Hematopoietic multipotent progenitor cell treated with erythropoietin and hydrocortisone succinate and interleukin-3 and kit ligand, for 15 days (in vitro differentiated cells): ENCODE results near the gene FAM204A.
A peak's percentile ranks its signal among the peaks of the same experiment; 100 is the strongest.

Experiments
- DNase-seq: peaks from one replicate; pipeline ENCODE4 v3.0.0-alpha.2; 2015; ENCODE audit warnings: low spot score

Gene FAM204A

DNA sequence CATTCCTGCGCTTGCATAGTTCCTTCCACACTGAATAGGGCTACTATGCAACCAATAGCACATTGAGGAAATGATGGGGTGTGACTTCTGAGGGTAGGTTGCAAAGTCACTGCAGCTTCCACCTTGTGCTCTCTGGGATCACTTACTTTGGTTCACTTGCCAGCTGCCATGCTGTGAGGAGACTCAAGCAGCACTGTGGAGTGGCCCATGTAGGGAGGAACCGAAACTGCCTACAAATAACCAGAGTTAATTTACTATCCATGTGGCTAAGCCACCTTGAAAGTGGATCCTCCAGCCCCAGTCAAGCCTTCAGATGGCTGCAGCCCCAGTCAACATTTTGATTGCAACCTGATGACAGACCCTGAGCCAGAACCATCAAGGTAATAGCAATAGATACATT is 64.3 kb downstream of the FAM204A start:
- DNase-seq: no peak

DNA sequence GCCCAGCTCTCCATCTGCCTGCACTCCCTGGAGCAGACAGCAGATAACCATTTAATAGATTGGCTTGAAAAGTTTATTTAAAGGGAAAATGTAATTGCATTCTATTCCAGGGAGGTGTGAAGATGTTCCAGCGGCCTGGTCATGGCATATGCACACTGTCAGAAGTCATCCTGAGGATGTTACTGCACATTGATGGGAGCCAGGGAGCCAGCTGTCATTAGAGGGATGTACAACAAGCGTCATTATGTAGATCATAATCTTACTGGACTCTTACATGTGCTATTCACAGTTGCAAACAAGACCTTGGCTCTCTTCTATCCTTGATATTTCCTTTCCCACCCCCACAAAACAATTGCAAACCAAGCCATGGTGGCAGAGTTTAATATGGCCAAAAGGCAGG is 65.4 kb downstream of the FAM204A start:
- no peak for DNase-seq

DNA sequence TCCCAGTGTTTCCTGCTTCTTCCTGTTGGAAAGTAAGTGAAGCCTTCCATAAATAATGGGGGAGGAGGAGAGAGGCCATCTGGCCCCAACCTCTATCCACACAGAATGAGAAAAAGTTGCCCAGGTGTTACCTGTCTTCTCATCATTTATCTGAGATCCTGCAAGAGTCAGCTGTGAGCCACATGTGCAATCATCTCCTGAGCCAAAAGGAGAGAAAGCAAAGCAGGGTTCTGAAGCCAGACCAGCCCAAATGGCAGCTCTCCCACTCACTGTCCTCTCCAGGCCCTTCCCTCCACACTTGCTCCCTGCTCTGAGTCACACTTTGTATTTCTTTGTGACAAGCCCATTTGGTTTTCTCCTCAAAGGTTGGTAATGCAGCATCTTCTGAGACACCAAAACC is 65.9 kb downstream of the FAM204A start:
- no peak for DNase-seq

DNA sequence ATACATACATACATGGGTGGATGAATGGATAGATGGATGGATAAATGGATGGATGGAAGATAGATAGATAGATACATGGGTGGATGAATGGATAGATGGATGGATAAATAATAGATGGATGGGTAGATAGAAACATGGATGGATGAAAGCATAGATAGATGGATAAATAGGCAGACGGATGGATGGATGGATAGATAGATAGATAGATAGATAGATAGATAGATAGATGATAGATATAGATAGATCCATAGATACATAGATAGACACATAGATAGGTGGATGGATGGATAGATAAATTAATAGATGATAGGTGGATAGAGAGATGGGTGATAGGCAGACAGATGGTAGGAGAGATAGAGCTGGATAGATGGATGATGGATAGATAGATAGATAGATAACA is 68.5 kb downstream of the FAM204A start:
- DNase-seq: no peak

DNA sequence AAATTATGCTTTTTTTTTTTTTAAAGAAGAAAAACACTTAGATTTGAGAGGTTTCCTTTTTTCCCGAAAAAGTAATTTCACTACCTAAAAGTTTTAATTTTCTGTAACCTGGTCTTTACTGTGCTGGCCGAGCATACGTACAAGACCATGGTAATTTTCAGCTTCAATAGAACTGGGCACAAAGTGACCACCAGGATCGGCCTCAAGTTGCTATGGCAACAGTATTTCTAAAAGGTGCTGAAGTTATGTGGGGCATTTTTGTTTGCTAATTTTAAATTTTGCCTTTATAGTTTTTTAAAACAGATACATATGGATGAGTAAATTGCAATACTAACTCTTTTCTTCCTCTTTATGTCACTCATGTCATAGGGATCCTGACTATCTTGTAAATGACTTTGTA is 69.4 kb downstream of the FAM204A start:
- no peak for DNase-seq

DNA sequence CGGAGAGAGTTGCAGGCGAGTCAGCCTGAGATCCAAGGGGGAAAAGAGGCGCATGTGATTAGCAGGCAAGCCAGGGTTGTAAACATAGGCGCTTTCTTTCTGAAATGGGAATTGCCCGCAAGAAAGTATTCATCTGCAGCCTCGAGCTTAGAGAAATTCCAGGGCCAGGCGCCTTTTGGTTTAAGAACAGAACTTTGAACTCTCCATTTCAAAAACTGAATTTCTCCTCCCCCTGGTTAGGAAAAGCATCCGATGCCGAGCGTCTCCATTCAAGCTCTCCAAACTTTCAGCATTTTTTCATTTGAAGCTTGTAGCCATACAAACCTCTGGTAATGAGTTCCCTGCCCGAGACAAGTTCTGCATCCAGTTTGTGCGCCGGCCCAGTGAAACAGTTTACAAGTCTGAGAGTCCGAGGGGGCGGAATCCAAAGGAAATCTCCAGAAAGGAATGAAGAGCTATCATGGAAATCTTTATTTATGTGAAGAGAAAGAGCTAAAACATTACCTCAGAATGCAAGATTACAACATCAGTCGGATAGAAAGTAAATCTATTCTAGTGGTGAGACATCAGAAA is 69.9 kb downstream of the FAM204A start:
- no peak for DNase-seq

DNA sequence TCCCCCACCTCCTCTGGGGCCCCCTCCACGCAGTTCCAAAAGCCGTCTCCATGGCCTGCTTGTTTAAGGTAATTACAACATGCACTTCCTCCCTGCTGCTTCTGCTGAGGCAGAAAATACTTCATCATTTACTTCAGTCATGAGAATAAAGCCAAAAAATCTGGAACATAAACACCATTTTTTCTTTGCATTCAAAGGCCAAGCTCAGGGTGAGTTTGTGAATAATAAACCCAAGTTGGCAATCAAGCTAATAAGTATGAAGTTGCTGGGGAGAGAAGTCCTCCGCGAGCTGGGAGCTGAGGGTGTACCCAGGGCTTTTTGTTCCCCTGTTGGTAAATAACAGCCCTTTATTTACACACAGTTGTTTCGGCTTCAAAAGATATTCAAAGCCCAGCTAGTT is 70.5 kb downstream of the FAM204A start:
- no peak for DNase-seq

DNA sequence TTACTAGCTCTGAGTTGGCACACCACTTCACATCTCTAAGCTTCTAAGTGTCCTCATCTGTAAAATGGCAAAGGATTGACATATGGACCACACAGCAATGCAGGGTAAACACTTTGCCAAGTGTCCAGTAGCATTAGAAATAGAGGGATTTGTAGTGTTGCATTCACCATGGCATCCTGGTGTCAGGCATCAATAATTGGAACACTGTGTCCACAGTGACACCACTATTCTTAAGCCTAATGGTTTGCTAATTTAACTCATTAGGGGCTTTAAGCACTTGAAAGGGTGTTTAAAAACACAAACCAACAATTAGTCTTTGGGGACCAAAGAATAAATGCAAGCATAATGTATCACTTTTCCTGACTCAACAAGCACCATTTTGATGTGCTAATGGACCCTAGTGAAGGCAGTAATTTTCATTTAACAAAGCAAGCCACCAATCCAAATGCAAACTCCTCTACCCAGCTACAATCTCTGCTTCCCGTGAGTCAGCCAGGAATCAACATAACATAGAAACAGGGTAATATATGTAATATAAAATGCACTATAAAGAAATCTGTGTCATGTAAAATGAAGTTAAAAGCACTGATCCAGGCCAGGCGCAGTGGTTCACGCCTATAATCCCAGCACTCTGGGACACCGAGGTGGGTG is 75.9 kb downstream of the FAM204A start:
- DNase-seq: no peak

DNA sequence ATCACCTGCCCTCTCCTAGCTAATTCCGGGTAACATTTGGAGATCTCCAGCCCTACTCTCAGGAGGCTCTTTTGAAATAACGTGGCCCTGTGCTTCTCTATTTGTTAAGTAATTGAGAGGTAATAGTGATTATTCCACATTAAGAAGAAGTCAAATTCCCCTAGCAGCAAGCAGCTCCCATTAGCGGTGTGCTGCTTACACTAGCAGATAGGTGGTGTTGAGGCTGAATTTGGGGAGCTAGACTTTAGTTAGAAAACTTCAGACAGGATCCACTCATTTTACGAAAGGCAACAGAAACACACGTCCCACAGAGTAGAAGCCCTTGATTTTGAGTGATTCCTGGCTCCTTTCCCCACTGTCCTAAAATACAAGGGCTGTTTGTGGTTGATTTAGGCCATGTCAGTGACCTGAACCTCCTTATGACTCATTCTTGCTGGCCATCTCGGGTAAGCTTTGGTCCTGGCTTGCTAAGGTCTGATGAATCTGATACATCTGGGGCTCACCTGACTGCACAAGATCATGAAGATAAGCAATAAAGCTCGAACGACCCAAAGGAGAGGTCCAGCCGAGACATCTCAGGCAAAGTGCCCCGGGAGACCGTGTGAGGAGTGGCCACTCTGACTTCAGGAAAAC is 77.2 kb downstream of the FAM204A start:
- DNase-seq: no peak

DNA sequence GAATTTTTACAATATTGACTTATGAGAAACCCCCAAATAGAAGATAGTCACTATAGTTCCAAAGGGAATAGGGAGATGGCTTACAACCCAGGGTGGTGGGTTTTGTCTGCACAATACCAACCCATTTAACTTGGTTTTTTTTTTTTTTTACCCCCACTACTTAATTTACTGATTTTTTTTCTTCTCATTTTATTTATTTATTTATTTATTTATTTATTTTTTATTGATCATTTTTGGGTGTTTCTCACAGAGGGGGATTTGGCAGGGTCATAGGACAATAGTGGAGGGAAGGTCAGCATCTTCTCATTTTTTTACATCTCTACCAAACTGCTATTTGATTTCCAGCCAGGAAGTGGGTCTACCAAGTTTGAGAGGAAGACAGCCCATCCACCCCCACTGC is 77.9 kb downstream of the FAM204A start:
- no peak for DNase-seq

DNA sequence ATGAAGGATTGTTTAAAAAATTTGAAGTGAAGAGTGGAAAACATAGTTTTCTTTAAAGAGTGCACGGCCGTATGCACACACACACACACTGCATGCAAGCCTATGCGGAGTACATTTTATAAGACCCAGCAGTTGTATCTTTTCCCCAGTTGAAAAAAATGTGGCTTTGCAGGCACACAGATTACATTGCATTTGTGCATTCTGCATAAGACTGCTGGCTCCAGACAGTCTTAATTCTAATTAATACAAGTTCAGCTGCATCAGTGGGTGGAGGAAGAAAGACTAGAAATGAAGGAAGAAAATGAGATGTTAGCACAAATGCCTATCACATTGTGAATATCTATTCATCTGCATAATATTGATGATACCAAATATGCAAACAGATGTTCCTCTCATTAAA is 79.6 kb downstream of the FAM204A start:
- no peak for DNase-seq

DNA sequence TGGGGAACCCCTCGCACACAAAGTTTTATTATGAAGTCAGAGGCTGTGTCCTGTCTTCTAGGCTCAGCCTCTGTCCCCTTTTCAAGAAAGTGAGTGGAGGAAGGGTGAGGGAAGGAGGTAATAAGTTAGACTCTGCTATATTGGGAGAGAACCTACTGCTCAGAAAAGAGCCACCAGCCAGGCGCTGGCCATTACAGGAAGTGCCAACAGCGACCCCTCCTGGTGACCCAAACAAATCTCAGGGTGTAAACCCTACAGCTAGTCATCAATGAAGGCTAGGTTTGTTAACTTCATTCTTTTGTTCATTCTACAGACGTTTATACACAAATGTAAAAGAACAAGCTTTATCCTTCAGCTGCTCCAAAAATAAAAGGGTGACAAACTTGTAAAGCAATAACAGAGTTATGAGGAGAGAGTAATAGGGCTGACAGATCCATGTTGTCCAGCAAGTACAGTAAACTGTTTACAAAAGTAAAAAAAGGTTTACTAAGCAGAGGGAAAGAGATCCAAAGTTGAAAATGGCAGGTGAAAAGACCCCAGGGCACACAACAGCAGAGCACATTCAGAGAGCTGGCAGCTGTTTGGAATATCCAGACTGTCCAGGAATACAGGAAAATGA is 82.7 kb downstream of the FAM204A start:
- peak; percentile 29 for DNase-seq

DNA sequence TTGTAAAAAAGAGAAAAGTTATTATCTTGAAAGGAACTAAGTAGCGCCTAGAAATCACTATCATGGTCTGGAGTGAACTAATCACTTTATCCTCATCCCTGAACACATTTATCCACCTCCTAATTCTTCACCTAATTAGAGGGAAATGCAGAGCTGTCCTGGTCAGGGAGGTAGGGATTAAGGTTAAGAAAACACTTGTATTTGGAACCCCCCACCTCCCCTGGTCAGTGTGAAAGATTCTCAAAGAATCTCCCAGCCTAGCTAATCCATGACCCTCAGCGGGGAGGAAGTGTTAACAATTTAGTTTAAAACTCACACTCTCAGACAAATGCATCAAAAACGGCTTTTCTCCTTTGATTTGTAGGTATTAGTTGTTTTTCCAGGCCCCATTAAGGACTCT is 83.8 kb downstream of the FAM204A start:
- no peak for DNase-seq

DNA sequence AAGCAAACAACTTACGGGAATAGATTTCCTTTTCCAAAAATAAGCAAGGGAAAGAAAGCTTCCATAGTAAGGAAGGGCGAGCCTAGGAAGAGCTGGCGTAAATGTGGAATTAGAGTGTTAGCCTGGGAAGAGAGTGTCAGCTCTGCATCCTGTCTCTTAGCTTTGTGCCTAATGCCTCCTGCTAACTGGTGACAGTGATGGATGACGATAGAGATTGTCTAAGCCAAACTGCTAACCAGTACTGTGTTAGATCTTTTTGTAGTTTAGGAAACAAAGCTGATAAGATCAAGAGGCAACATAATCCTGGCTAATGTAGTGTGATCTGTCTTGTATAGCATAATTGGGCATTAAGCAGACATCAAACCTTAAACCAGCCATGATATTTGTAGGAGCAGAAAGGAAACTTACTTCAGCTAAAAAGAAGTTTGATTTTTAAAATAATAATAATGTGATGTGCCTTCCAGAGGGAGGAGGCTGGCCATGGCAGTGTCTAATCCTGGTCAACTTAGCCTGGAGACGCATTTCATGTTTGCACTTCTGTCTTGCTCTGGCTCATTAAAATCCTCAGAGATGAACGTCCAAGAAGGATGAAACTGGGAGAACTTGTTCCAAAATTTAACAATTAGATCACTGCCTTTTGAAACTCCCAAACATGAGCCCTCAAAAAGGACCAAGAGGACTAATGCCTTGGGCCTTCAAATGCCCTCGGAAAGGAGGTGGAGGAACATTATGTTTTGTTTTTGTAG is 85.1 kb downstream of the FAM204A start:
- DNase-seq: no peak

DNA sequence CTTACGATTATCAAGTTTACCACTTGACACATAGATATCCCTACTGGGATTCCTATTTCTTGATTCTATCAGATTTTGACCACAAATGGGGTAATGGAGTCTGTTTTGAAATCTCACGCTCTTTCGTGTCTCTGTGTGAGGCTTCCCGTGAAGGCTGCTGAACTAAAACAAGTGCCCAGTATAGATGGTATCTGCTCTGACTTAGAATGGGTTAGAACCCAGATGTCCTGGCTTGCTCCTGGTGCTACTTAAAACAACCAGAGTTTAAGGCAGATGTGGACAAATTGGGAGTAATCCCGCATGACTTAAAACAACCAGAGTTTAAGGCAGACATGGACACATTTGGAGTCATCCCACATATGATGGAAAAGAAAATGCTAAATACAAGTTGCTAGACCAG is 85.9 kb downstream of the FAM204A start:
- DNase-seq: no peak

DNA sequence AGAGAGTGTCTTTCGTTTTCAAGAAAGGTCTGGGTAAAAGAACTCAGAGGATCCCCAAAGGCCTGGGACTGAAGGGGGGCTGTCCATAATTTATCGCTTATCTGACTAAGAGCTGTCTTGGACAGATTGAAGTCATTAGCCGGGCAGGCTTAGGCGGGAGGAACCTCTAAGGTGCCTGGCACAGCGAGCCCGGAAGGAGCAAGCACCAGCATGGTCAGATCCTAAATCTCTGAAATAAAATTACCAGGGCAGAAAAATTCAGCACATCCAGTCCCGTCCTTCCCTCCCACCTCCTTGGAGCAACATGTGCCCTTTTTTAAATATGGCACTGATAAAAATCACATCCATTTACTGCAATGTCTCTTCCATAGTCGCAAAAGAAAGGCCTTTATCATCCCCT is 86.8 kb downstream of the FAM204A start:
- DNase-seq: no peak

DNA sequence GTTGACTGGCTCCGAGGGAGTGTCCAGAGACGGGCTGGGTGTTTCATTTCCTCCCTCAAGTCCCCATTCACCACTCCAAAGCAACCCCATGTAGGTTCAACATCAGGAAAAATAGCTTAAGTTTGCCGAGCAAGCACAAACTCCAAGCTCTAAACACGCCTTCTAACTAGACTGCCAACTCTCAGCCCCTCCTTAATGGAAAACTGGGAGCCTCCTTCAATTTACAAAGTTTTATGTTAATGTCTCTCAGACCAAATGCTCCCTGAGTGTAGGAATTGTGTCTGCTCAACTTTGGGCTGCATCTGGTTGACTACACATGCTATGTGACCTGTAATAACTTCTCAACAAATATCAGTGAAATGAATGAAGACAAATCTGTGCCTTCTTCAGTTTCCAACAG is 87.5 kb downstream of the FAM204A start:
- DNase-seq: no peak

DNA sequence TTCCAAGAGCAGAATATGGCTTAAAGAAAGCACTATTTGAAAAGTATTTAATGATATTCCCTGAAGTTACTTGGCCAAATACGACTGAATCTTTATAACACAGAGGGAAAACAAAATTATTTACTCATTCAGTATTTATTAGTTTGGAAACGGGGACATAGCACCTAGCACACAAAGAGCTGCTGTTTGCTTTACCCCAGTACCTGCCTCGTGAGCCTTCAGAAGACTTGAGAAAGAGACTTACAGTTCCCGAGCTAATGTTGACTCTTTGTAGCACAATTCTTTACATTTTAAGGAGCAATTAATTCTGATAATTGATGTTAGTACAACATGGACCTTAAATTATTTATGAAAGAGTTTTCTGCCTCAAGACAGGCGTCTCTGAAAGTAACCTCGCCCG is 88.7 kb downstream of the FAM204A start:
- DNase-seq: no peak

DNA sequence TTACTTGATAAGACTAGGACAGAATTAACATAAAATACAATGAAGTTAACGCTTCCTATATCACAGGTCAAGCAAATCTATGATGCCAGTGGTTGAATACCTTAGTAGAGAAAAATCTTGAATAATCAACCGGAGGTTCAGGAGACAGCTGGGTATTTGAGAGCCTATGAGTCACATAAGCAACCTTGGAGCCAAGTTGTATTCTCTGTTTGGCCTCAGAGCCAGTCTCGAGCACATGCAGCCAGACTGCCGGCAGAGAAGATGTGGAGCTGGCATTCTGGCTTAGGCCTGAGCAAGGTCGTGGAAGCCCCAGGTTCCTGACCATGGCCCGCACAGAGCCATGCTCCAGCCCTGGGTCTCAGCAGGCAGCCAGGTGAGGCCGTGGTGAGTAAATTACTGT is 90.3 kb downstream of the FAM204A start:
- no peak for DNase-seq

DNA sequence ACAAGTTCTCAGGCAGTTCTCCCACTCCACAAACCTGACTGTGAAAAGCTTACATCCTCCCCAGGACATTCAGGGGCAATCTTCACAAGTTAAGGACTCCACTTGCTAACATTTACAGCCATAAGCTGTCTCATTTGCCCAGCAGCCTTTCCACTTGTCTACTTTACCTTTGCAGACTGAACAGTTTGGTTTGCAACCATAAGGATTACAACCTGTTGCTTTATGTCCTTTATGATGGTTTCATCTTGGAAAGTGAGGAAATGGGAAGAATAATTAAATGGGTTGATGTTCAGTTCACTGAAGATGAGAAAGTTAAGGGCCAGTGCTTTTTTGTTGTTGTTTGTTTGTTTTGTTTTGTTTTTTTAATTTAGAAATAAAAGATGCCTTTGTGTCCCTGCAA is 92.4 kb downstream of the FAM204A start:
- no peak for DNase-seq
